Type B pancreatic cell (in vitro differentiated cells): ENCODE measurements around the gene DUSP18. TPM values are rescaled to one million over a fixed set of nuclear protein-coding genes. Genes with fewer than 3 reads are reported as not detected.

Source experiments
- DNase-seq: peaks from one replicate; pipeline ENCODE4 v3.0.0; 2021; ENCODE audit warnings: mixed read lengths; ENCODE audit not compliant: unreplicated experiment; ENCODE audit errors: extremely low spot score
- H3K27ac Mint-ChIP-seq: 2 replicates; pipeline ENCODE4 v1.8.0; 2021; ENCODE audit warnings: mild to moderate bottlenecking, mixed read lengths
- H3K27me3 Mint-ChIP-seq: 2 replicates; pipeline ENCODE4 v1.8.0; 2021; ENCODE audit warnings: mixed read lengths
- H3K36me3 Mint-ChIP-seq: 2 replicates; pipeline ENCODE4 v1.8.0; 2021; ENCODE audit warnings: mixed read lengths
- H3K4me1 Mint-ChIP-seq: one replicate; pipeline ENCODE4 v1.8.0; 2021; ENCODE audit warnings: mixed read lengths; ENCODE audit not compliant: unreplicated experiment
- H3K4me3 Mint-ChIP-seq: 2 replicates; pipeline ENCODE4 v1.8.0; 2021; ENCODE audit warnings: mild to moderate bottlenecking, mixed read lengths
- H3K9me3 Mint-ChIP-seq: 2 replicates; pipeline ENCODE4 v1.8.0; 2021; ENCODE audit warnings: mixed read lengths
- CTCF ChIP-seq: fragments of 200-600 bp; sonication (generic); conservative IDR thresholded peaks from 2 replicates; pipeline ENCODE4 v1.5.0; 2021; ENCODE audit warnings: antibody characterized with exemption, mild to moderate bottlenecking
- total RNA-seq: library from RNA; stranded (reverse); gene quantifications from 2 replicates; pipeline ENCODE4 v1.2.1, GENCODE V29; 2021; ENCODE audit warnings: low replicate concordance

The DUSP18 gene
- total RNA-seq, 1 donor from 2014 or later = 12.4 TPM

- peak overlapping the region; percentile 18 for H3K27ac Mint-ChIP-seq
- H3K4me3 Mint-ChIP-seq = no peak overlapping the region
- H3K9me3 Mint-ChIP-seq = no peaks in the 10 kb centered on the region
- no peak for DNase-seq
- peaks cover 23% of the 10 kb centered on the region for H3K27me3 Mint-ChIP-seq
- peaks cover 14% of the 10 kb centered on the region for H3K4me1 Mint-ChIP-seq
- TF ChIP-seq CTCF = no peak
- H3K36me3 Mint-ChIP-seq = no peaks in the 10 kb centered on the region
Measured at GRCh38 chr22:30675436-30675835, 7.8 kb upstream of the DUSP18 start.

GRCh38 chr22:30674482-30674881 lies 6.8 kb upstream of the DUSP18 start:
- H3K27ac Mint-ChIP-seq = no peak overlapping the region
- peaks cover 26% of the 10 kb centered on the region for H3K27me3 Mint-ChIP-seq
- TF ChIP-seq CTCF = no peak
- no peak for DNase-seq
- no peaks in the 10 kb centered on the region for H3K9me3 Mint-ChIP-seq
- no peaks in the 10 kb centered on the region for H3K36me3 Mint-ChIP-seq
- H3K4me3 Mint-ChIP-seq = no peak overlapping the region
- peaks cover 14% of the 10 kb centered on the region for H3K4me1 Mint-ChIP-seq

GRCh38 chr22:30673136-30673535 lies 5.5 kb upstream of the DUSP18 start:
- H3K4me3 Mint-ChIP-seq = no peak overlapping the region
- no peak for DNase-seq
- TF ChIP-seq CTCF = no peak
- no peaks in the 10 kb centered on the region for H3K9me3 Mint-ChIP-seq
- no peak overlapping the region for H3K27ac Mint-ChIP-seq
- no peaks in the 10 kb centered on the region for H3K36me3 Mint-ChIP-seq
- peaks cover 7% of the 10 kb centered on the region for H3K4me1 Mint-ChIP-seq
- H3K27me3 Mint-ChIP-seq = peaks cover 20% of the 10 kb centered on the region

- no peak overlapping the region for H3K4me3 Mint-ChIP-seq
- H3K36me3 Mint-ChIP-seq = no peaks in the 10 kb centered on the region
- H3K27me3 Mint-ChIP-seq = peaks cover 11% of the 10 kb centered on the region
Measured at GRCh38 chr22:30671071-30671470, 3.4 kb upstream of the DUSP18 start.

GRCh38 chr22:30668386-30668710 lies 673 bp upstream of the DUSP18 start:
- TF ChIP-seq CTCF = no peak
- H3K36me3 Mint-ChIP-seq = peaks cover 5% of the 10 kb centered on the region
- H3K27me3 Mint-ChIP-seq = peaks cover 11% of the 10 kb centered on the region
- H3K4me3 Mint-ChIP-seq = peak overlapping the region; percentile 96
- peaks cover 8% of the 10 kb centered on the region for H3K4me1 Mint-ChIP-seq
- DNase-seq = no peak
- H3K9me3 Mint-ChIP-seq = no peaks in the 10 kb centered on the region
- peak overlapping the region; percentile 85 for H3K27ac Mint-ChIP-seq

More at GRCh38 chr22:30671071-30671470, 3.4 kb upstream of the DUSP18 start:
- no peak for TF ChIP-seq CTCF
- no peaks in the 10 kb centered on the region for H3K9me3 Mint-ChIP-seq
- peaks cover 8% of the 10 kb centered on the region for H3K4me1 Mint-ChIP-seq
- no peak for DNase-seq
- H3K27ac Mint-ChIP-seq = no peak overlapping the region

- TF ChIP-seq CTCF = no peak
- peaks cover 7% of the 10 kb centered on the region for H3K36me3 Mint-ChIP-seq
- no peaks in the 10 kb centered on the region for H3K9me3 Mint-ChIP-seq
- peaks cover 8% of the 10 kb centered on the region for H3K4me1 Mint-ChIP-seq
- peak overlapping the region; percentile 85 for H3K27ac Mint-ChIP-seq
- peaks cover 11% of the 10 kb centered on the region for H3K27me3 Mint-ChIP-seq
- H3K4me3 Mint-ChIP-seq = peak overlapping the region; percentile 96
- no peak for DNase-seq
Measured at GRCh38 chr22:30667107-30667493, 575 bp downstream of the DUSP18 start.
